Measurements from ENCODE around the gene FYB1. TPM values are rescaled to one million over a fixed set of nuclear protein-coding genes. Genes with fewer than 3 reads are reported as not detected.
A peak's percentile ranks its signal among the peaks of the same experiment; 100 is the strongest.

The FYB1 gene
- total RNA-seq, 1 experiment from 2014 or later, result 0.42 TPM

DNA sequence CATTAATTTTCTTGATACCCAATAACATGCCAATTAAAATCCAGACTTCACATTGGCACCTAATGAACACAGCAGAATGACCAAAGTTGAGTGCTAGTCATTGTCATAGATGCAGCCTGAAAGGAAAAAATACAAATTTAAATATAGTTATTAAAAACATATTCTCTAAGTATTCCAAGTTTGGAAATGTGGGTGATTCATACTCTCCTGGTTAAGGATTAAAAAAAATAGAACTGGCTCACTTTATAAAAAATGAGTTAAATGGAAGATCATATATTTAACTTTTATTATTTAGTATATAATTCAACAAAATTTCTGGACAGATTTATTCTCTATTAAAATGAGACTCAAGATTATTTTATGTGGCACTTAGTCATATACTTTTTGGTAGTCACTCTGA, 112.0 kb downstream of the FYB1 start:
- intact Hi-C loops (cut with micrococcal nuclease), result no loop called here
- no peaks in the 10 kb centered on the region for H3K9me2 ChIP-seq (ENCODE audit: insufficient read depth)
- no TSS peak for BruUV-seq (replicated peaks)
- CTCF ChIA-PET, result no interaction called here
- no peaks in the 10 kb centered on the region for H3K9me3 ChIP-seq (ENCODE audit: control insufficient read depth in 1 of 2, insufficient read depth in 1 of 2, low read depth in 1 of 2, low read length in 2 of 2)
- H3K9ac ChIP-seq (ENCODE audit: low read length), result no peak overlapping the region
- TF ChIP-seq RAD21 (IDR thresholded peaks at IDR 0.05; ENCODE audit: low read depth) (no peak), CEBPB (IDR thresholded peaks at IDR 0.05; ENCODE audit: low read depth) (no peak), EZH2 (IDR thresholded peaks at IDR 0.05) (no peak), ZNF274 (IDR thresholded peaks at IDR 0.05; ENCODE audit: low read depth, low read length) (no peak), POLR2AphosphoS5 (IDR thresholded peaks at IDR 0.05; ENCODE audit: low read depth, low read length) (no peak), TCF7L2 (IDR thresholded peaks at IDR 0.05; ENCODE audit: borderline replicate concordance, extremely low read depth, insufficient read depth, insufficient read length) (no peak)
- TF ChIP-seq, protein P1, sequence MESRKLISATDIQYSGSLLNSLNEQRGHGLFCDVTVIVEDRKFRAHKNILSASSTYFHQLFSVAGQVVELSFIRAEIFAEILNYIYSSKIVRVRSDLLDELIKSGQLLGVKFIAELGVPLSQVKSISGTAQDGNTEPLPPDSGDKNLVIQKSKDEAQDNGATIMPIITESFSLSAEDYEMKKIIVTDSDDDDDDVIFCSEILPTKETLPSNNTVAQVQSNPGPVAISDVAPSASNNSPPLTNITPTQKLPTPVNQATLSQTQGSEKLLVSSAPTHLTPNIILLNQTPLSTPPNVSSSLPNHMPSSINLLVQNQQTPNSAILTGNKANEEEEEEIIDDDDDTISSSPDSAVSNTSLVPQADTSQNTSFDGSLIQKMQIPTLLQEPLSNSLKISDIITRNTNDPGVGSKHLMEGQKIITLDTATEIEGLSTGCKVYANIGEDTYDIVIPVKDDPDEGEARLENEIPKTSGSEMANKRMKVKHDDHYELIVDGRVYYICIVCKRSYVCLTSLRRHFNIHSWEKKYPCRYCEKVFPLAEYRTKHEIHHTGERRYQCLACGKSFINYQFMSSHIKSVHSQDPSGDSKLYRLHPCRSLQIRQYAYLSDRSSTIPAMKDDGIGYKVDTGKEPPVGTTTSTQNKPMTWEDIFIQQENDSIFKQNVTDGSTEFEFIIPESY (IDR thresholded peaks at IDR 0.05; ENCODE audit: extremely low read depth, insufficient replicate concordance, low read length), result no peak
- RAD21 ChIA-PET (ENCODE audit: low non-redundant PET in 1 of 2, low total read pairs in 2 of 2, uncharacterized antibody in 2 of 2, unreplicated experiment in 2 of 2), result no interaction called here
- H3K4me1 ChIP-seq (ENCODE audit: control insufficient read depth in 1 of 2, insufficient read depth in 2 of 2, low read length in 2 of 2), result peaks cover 0 to 7% of the 10 kb centered on the region in 2 experiments; a peak in 2 of 4 replicates
- ATAC-seq (no peak), DNase-seq (ENCODE audit: low read depth, low spot score) (no peak)
- no peaks in the 10 kb centered on the region for H3K27me3 ChIP-seq (ENCODE audit: insufficient read depth, low read length)
- POLR2A ChIA-PET, result no interaction called here
- no peaks in the 10 kb centered on the region for H4K20me1 ChIP-seq (ENCODE audit: insufficient read depth)
- H3K27ac ChIP-seq (ENCODE audit: low read depth, low read length), result no peak overlapping the region
- no peak overlapping the region for H3K4me3 ChIP-seq (replicated peaks in 1 of 2; ENCODE audit: low read depth in 1 of 2, low read length in 2 of 2)
- no peak overlapping the region for H3K4me2 ChIP-seq (ENCODE audit: low read length)
- H3K36me3 ChIP-seq (ENCODE audit: control insufficient read depth in 1 of 2, insufficient read depth in 2 of 2, low read length in 2 of 2), result no peaks in the 10 kb centered on the region
- H2AFZ ChIP-seq (ENCODE audit: low read depth, low read length, poor library complexity, severe bottlenecking), result peak overlapping the region; percentile 30
- H3K79me2 ChIP-seq (ENCODE audit: insufficient read depth, low read length), result no peaks in the 10 kb centered on the region

DNA sequence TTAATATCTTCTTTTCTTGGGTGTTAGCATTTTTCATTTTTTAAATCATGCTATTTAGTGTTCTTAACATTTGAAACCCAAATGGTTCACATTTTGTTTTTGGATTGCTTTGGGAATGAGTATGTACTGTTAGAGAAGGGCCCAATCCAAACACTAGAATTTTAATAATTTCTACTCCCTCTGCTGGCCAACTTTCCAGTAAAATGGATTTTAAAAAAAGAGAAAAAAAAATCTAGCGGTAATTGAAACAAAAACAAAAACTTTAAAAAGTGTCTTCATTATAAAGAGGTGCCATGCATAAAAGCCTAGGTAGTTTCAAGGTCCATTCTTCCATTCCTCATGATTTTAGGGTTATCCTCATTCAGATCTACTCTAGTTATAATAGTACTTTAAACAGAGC, 113.0 kb downstream of the FYB1 start:
- Histone ChIP-seq H3K9ac (ENCODE audit: low read length) (no peak overlapping the region), H3K27ac (ENCODE audit: low read depth, low read length) (no peak overlapping the region), H3K9me2 (ENCODE audit: insufficient read depth) (no peaks in the 10 kb centered on the region), H3K79me2 (ENCODE audit: insufficient read depth, low read length) (no peaks in the 10 kb centered on the region), H4K20me1 (ENCODE audit: insufficient read depth) (no peaks in the 10 kb centered on the region), H3K9me3 (ENCODE audit: control insufficient read depth in 1 of 2, insufficient read depth in 1 of 2, low read depth in 1 of 2, low read length in 2 of 2) (no peaks in the 10 kb centered on the region), H2AFZ (ENCODE audit: low read depth, low read length, poor library complexity, severe bottlenecking) (peak overlapping the region; percentile 98), H3K4me2 (ENCODE audit: low read length) (peak overlapping the region; percentile 30; the same call in 1 of the 2 replicates), H3K27me3 (ENCODE audit: insufficient read depth, low read length) (no peaks in the 10 kb centered on the region), H3K4me3 (replicated peaks in 1 of 2; ENCODE audit: low read depth in 1 of 2, low read length in 2 of 2) (no peak overlapping the region), H3K4me1 (ENCODE audit: control insufficient read depth in 1 of 2, insufficient read depth in 2 of 2, low read length in 2 of 2) (peaks cover 0 to 15% of the 10 kb centered on the region in 2 experiments; a peak in 2 of 4 replicates), H3K36me3 (ENCODE audit: control insufficient read depth in 1 of 2, insufficient read depth in 2 of 2, low read length in 2 of 2) (no peaks in the 10 kb centered on the region)
- no peak for DNase-seq (ENCODE audit: low read depth, low spot score)
- intact Hi-C loops (cut with micrococcal nuclease), result no loop called here
- no peak for ATAC-seq
- no peak for TF ChIP-seq ELF1 (IDR thresholded peaks at IDR 0.05; ENCODE audit: borderline replicate concordance, low read depth)
- TF ChIP-seq RAD21 (IDR thresholded peaks at IDR 0.05; ENCODE audit: low read depth), result peak; percentile 37
- TF ChIP-seq, protein P2, sequence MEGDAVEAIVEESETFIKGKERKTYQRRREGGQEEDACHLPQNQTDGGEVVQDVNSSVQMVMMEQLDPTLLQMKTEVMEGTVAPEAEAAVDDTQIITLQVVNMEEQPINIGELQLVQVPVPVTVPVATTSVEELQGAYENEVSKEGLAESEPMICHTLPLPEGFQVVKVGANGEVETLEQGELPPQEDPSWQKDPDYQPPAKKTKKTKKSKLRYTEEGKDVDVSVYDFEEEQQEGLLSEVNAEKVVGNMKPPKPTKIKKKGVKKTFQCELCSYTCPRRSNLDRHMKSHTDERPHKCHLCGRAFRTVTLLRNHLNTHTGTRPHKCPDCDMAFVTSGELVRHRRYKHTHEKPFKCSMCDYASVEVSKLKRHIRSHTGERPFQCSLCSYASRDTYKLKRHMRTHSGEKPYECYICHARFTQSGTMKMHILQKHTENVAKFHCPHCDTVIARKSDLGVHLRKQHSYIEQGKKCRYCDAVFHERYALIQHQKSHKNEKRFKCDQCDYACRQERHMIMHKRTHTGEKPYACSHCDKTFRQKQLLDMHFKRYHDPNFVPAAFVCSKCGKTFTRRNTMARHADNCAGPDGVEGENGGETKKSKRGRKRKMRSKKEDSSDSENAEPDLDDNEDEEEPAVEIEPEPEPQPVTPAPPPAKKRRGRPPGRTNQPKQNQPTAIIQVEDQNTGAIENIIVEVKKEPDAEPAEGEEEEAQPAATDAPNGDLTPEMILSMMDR (IDR thresholded peaks at IDR 0.05 in 2 of 3, conservative IDR thresholded peaks at IDR 0.05 in 1 of 3; ENCODE audit: borderline replicate concordance in 1 of 3, insufficient read depth in 1 of 3, low read depth in 2 of 3, low read length in 2 of 3), result peak; percentile 18 to 62 (median 32); a peak in 4 of 6 replicates
- no TSS peak for BruUV-seq (replicated peaks)
- RAD21 ChIA-PET (ENCODE audit: low non-redundant PET in 1 of 2, low total read pairs in 2 of 2, uncharacterized antibody in 2 of 2, unreplicated experiment in 2 of 2), result no interaction called here
- CTCF ChIA-PET, result no interaction called here
- POLR2A ChIA-PET, result no interaction called here

All from HCT116 (cell line).